HCT116 (cell line): Measurements from ENCODE around the gene PISD. TPM values are rescaled to one million over a fixed set of nuclear protein-coding genes. Genes with fewer than 3 reads are reported as not detected.

Source experiments
- ATAC-seq: fragments of 200-7000 bp; cut with Tn5 transposase; 2 replicates; pipeline ENCODE4 v1.9.1; 2020; ENCODE audit warnings: mild to moderate bottlenecking, moderate library complexity
- BruUV-seq: library from RNA; stranded (reverse); fragments of 400-500 nt; replicated peaks from 2 replicates; lab custom pipeline; 2021; lab: Mats Ljungman, UMichigan
- CTCF ChIA-PET: fragments of 300-600 bp; sonication (Branson Sonifier 250); formaldehyde crosslinking; loops from one replicate; lab custom pipeline; 2021; ENCODE audit warnings: antibody characterized with exemption; lab: Charles Lee
- POLR2A ChIA-PET: fragments of 300-600, 350-600 bp; sonication (Branson Sonifier 250); formaldehyde crosslinking; loops from one replicate; lab custom pipeline; 2021; ENCODE audit warnings: antibody characterized with exemption; lab: Charles Lee
- RAD21 ChIA-PET, 2 experiments: fragments of 300-600 bp; sonication (Branson Sonifier 250); formaldehyde crosslinking; loops; one replicate each; lab custom pipeline; 2023; ENCODE audit warnings: low total read pairs in 2 of 2; ENCODE audit not compliant: uncharacterized antibody in 2 of 2, unreplicated experiment in 2 of 2, low non-redundant PET in 1 of 2; lab: Charles Lee
- DNase-seq: peaks from one replicate; pipeline ENCODE4 v3.0.0-alpha.2; 2010; ENCODE audit warnings: low read depth, low spot score
- H2AFZ ChIP-seq: fragments of 200-600 bp; shearing (Covaris generic), sonication (generic); 2 replicates; pipeline ENCODE4 v1.6.1; 2017; ENCODE audit warnings: low read depth, mixed run types, mixed read lengths, antibody characterized with exemption, low read length; ENCODE audit not compliant: poor library complexity, severe bottlenecking
- H3K27ac ChIP-seq: 2 replicates; pipeline ENCODE4 v1.5.1; 2012; ENCODE audit warnings: low read depth, low read length
- H3K27me3 ChIP-seq: fragments of 200-600 bp; sonication (generic); 2 replicates; pipeline ENCODE4 v1.6.1; 2016; ENCODE audit warnings: mixed run types, low read length, mixed read lengths; ENCODE audit not compliant: insufficient read depth
- H3K36me3 ChIP-seq, 2 experiments: fragments of 200-500 bp in 1 of 2; fragments of 200-600 bp in 1 of 2; sonication (Bioruptor generic) in 1 of 2; sonication (generic) in 1 of 2; 2 replicates each; pipeline versions ENCODE4 v1.5.1 to v1.6.1; 2014 to 2016; ENCODE audit warnings: low read length in 2 of 2, inconsistent platforms in 1 of 2, mixed read lengths in 1 of 2, mixed run types in 1 of 2; ENCODE audit not compliant: insufficient read depth in 2 of 2, control insufficient read depth in 1 of 2
- H3K4me1 ChIP-seq, 2 experiments: fragments of 200-600 bp in 1 of 2; sonication (generic) in 1 of 2; 2 replicates each; pipeline versions ENCODE4 v1.5.1 to v1.6.1; 2012 to 2017; ENCODE audit warnings: low read length in 2 of 2, inconsistent platforms in 1 of 2, mild to moderate bottlenecking in 1 of 2, mixed read lengths in 1 of 2, mixed run types in 1 of 2, moderate library complexity in 1 of 2; ENCODE audit not compliant: insufficient read depth in 2 of 2, control insufficient read depth in 1 of 2
- H3K4me2 ChIP-seq: fragments of 200-600 bp; sonication (generic); 2 replicates; pipeline ENCODE4 v1.6.1; 2017; ENCODE audit warnings: mixed run types, low read length, mixed read lengths
- H3K4me3 ChIP-seq, 2 experiments: fragments of 200-600 bp in 1 of 2; sonication (generic) in 1 of 2; replicated peaks in 1 of 2; 2 replicates each; pipeline ENCODE4 v1.5.1; 2011 to 2016; ENCODE audit warnings: low read length in 2 of 2, control low read depth in 1 of 2, low read depth in 1 of 2, mild to moderate bottlenecking in 1 of 2, mixed read lengths in 1 of 2, mixed run types in 1 of 2
- H3K79me2 ChIP-seq: fragments of 200-600 bp; sonication (generic); 2 replicates; pipeline ENCODE4 v1.6.1; 2017; ENCODE audit warnings: mild to moderate bottlenecking, mixed run types, low read length, moderate library complexity, mixed read lengths; ENCODE audit not compliant: insufficient read depth
- H3K9ac ChIP-seq: fragments of 200-600 bp; sonication (generic); 2 replicates; pipeline ENCODE4 v1.6.1; 2016; ENCODE audit warnings: low read length, mixed read lengths
- H3K9me2 ChIP-seq: fragments of 200-600 bp; sonication (generic), shearing (Covaris generic); 2 replicates; pipeline ENCODE4 v1.6.1; 2017; ENCODE audit warnings: mixed run types, mild to moderate bottlenecking, moderate library complexity; ENCODE audit not compliant: insufficient read depth
- H3K9me3 ChIP-seq, 2 experiments: fragments of 200-500 bp in 1 of 2; fragments of 200-600 bp in 1 of 2; sonication (Bioruptor generic) in 1 of 2; sonication (generic) in 1 of 2; 2 replicates each; pipeline ENCODE4 v1.6.1; 2014 to 2017; ENCODE audit warnings: low read length in 2 of 2, mixed read lengths in 2 of 2, inconsistent platforms in 1 of 2, low read depth in 1 of 2, mild to moderate bottlenecking in 1 of 2, mixed run types in 1 of 2, moderate library complexity in 1 of 2; ENCODE audit not compliant: control insufficient read depth in 1 of 2, insufficient read depth in 1 of 2
- H4K20me1 ChIP-seq: fragments of 200-600 bp; sonication (generic), shearing (Covaris generic); 2 replicates; pipeline ENCODE4 v1.6.1; 2017; ENCODE audit warnings: mixed run types, mild to moderate bottlenecking, moderate library complexity; ENCODE audit not compliant: insufficient read depth
- CEBPB ChIP-seq: IDR thresholded peaks from 2 replicates; pipeline ENCODE4 v1.6.1; 2012; ENCODE audit warnings: low read depth
- EGR1 ChIP-seq: IDR thresholded peaks from 2 replicates; pipeline ENCODE4 v1.6.1; 2012; ENCODE audit warnings: low read depth
- ELF1 ChIP-seq: IDR thresholded peaks from 2 replicates; pipeline ENCODE4 v1.6.1; 2012; ENCODE audit warnings: low read depth, borderline replicate concordance
- EZH2 ChIP-seq: fragments of 200-600 bp; sonication (generic); IDR thresholded peaks from 2 replicates; pipeline ENCODE4 v1.6.1; 2017; ENCODE audit warnings: antibody characterized with exemption, mixed run types
- EZH2phosphoT487 ChIP-seq: fragments of 200-600 bp; IDR thresholded peaks from 2 replicates; pipeline ENCODE4 v1.6.1; 2018; ENCODE audit warnings: antibody characterized with exemption, borderline replicate concordance
- FOSL1 ChIP-seq: IDR thresholded peaks from 2 replicates; pipeline ENCODE4 v1.6.1; 2012; ENCODE audit warnings: low read depth
- RAD21 ChIP-seq: IDR thresholded peaks from 2 replicates; pipeline ENCODE4 v1.6.1; 2012; ENCODE audit warnings: low read depth, mild to moderate bottlenecking
- REST ChIP-seq: IDR thresholded peaks from 2 replicates; pipeline ENCODE4 v1.6.1; 2012; ENCODE audit warnings: low read depth
- SIN3A ChIP-seq: IDR thresholded peaks from 2 replicates; pipeline ENCODE4 v1.6.1; 2012; ENCODE audit warnings: low read depth
- SP1 ChIP-seq: IDR thresholded peaks from 2 replicates; pipeline ENCODE4 v1.6.1; 2012; ENCODE audit warnings: low read depth
- SRF ChIP-seq: IDR thresholded peaks from 2 replicates; pipeline ENCODE4 v1.6.1; 2012; ENCODE audit warnings: low read depth
- TCF7L2 ChIP-seq: IDR thresholded peaks from 2 replicates; pipeline ENCODE4 v1.7.0; 2011; ENCODE audit warnings: borderline replicate concordance, inconsistent platforms; ENCODE audit not compliant: insufficient read depth, insufficient read length; ENCODE audit errors: extremely low read depth
- YY1 ChIP-seq: IDR thresholded peaks from 2 replicates; pipeline ENCODE4 v1.6.1; 2011; ENCODE audit warnings: low read length, low read depth, moderate library complexity, mild to moderate bottlenecking; ENCODE audit not compliant: insufficient replicate concordance; ENCODE audit errors: extremely low read depth
- ZBTB33 ChIP-seq: IDR thresholded peaks from 2 replicates; pipeline ENCODE4 v1.6.1; 2011; ENCODE audit warnings: mild to moderate bottlenecking, low read length, moderate library complexity; ENCODE audit not compliant: insufficient replicate concordance; ENCODE audit errors: extremely low read depth
- ZFX ChIP-seq: fragments of 450-650 bp; IDR thresholded peaks from 2 replicates; pipeline ENCODE4 v1.6.1; 2017
- ZNF274 ChIP-seq: fragments of 200-500 bp; sonication (Bioruptor generic); IDR thresholded peaks from 2 replicates; pipeline ENCODE4 v1.6.1; 2014; ENCODE audit warnings: mild to moderate bottlenecking, low read depth, low read length, inconsistent platforms
- intact Hi-C: fragments of 100-400 bp; cut with micrococcal nuclease; formaldehyde crosslinking; loops from 2 replicates; pipeline ENCODE4 v1.10.0; 2022
- total RNA-seq: library from RNA; stranded (reverse); gene quantifications from one replicate; pipeline ENCODE4 v1.2.1, GENCODE V29; 2021; ENCODE audit not compliant: unreplicated experiment
- TF ChIP-seq, protein P1 (sequence below), 3 experiments: fragments of 200-600 bp in 1 of 3; sonication (generic) in 1 of 3; IDR thresholded peaks in 2 of 3; conservative IDR thresholded peaks in 1 of 3; 2 replicates each; pipeline ENCODE4 v1.5.1; 2012 to 2017; ENCODE audit warnings: low read depth in 2 of 3, low read length in 2 of 3, antibody characterized with exemption in 1 of 3, borderline replicate concordance in 1 of 3, control low read depth in 1 of 3, mild to moderate bottlenecking in 1 of 3, mixed read lengths in 1 of 3, mixed run types in 1 of 3, moderate library complexity in 1 of 3; ENCODE audit not compliant: insufficient read depth in 1 of 3
- TF ChIP-seq, protein P2 (sequence below): IDR thresholded peaks from 2 replicates; pipeline ENCODE4 v1.6.1; 2012
- TF ChIP-seq, protein P3 (sequence below): IDR thresholded peaks from 2 replicates; pipeline ENCODE4 v1.6.1; 2012

PISD gene
- total RNA-seq, 1 experiment from 2014 or later: 47.1 TPM

- ChIA-PET RAD21 (no interaction called here), POLR2A (no interaction called here), CTCF (no interaction called here)
- no peak overlapping the region for H3K27ac ChIP-seq
- no TSS peak for BruUV-seq
- no peak overlapping the region for H3K4me3 ChIP-seq
- no peaks in the 10 kb centered on the region for H3K4me1 ChIP-seq
- H3K9me3 ChIP-seq: no peaks in the 10 kb centered on the region
- no peaks in the 10 kb centered on the region for H3K9me2 ChIP-seq
- ATAC-seq (no peak), DNase-seq (no peak)
- no peak overlapping the region for H2AFZ ChIP-seq
- H3K36me3 ChIP-seq: peaks cover 16 to 21% of the 10 kb centered on the region in 2 experiments
- TF ChIP-seq, protein P1, sequence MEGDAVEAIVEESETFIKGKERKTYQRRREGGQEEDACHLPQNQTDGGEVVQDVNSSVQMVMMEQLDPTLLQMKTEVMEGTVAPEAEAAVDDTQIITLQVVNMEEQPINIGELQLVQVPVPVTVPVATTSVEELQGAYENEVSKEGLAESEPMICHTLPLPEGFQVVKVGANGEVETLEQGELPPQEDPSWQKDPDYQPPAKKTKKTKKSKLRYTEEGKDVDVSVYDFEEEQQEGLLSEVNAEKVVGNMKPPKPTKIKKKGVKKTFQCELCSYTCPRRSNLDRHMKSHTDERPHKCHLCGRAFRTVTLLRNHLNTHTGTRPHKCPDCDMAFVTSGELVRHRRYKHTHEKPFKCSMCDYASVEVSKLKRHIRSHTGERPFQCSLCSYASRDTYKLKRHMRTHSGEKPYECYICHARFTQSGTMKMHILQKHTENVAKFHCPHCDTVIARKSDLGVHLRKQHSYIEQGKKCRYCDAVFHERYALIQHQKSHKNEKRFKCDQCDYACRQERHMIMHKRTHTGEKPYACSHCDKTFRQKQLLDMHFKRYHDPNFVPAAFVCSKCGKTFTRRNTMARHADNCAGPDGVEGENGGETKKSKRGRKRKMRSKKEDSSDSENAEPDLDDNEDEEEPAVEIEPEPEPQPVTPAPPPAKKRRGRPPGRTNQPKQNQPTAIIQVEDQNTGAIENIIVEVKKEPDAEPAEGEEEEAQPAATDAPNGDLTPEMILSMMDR (IDR thresholded peaks at IDR 0.05 in 2 of 3, conservative IDR thresholded peaks at IDR 0.05 in 1 of 3; ENCODE audit: borderline replicate concordance in 1 of 3, insufficient read depth in 1 of 3, low read depth in 2 of 3, low read length in 2 of 3): no peak
- TF ChIP-seq SP1: no peak
- no peak for TF ChIP-seq EZH2phosphoT487
- no peak for TF ChIP-seq YY1
- TF ChIP-seq, protein P2, sequence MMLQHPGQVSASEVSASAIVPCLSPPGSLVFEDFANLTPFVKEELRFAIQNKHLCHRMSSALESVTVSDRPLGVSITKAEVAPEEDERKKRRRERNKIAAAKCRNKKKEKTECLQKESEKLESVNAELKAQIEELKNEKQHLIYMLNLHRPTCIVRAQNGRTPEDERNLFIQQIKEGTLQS: no peak
- TF ChIP-seq ZBTB33: no peak
- TF ChIP-seq, protein P3, sequence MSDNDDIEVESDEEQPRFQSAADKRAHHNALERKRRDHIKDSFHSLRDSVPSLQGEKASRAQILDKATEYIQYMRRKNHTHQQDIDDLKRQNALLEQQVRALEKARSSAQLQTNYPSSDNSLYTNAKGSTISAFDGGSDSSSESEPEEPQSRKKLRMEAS: no peak
- no peak for TF ChIP-seq TCF7L2
- TF ChIP-seq SRF: no peak
- no peak for TF ChIP-seq RAD21
- no peak for TF ChIP-seq ELF1
- TF ChIP-seq ZNF274: no peak
- no peak for TF ChIP-seq EZH2
- TF ChIP-seq FOSL1: no peak
- no peak for TF ChIP-seq SIN3A
- no peak for TF ChIP-seq ZFX
- no peak for TF ChIP-seq EGR1
- no peak for TF ChIP-seq CEBPB
- no peak for TF ChIP-seq REST
- intact Hi-C loops: no loop called here
- no peak overlapping the region for H3K4me2 ChIP-seq
- no peaks in the 10 kb centered on the region for H4K20me1 ChIP-seq
- H3K9ac ChIP-seq: no peak overlapping the region
- H3K79me2 ChIP-seq: no peaks in the 10 kb centered on the region
- H3K27me3 ChIP-seq: no peaks in the 10 kb centered on the region
Measured at GRCh38 chr22:31588970-31589675, 72.9 kb downstream of the PISD start.
